Gastrocnemius medialis (tissue), 4 donors: Measurements from ENCODE around the gene PRDM2.

Experiments used
- POLR2A ChIP-seq, 2 donors: fragments of 450-650 bp; IDR thresholded peaks; one replicate each; pipeline ENCODE4 v1.6.1; 2017; ENCODE audit warnings: antibody characterized with exemption in 2 of 2, mild to moderate bottlenecking in 2 of 2, moderate library complexity in 2 of 2
- TF ChIP-seq, protein P1 (sequence below), 5 experiments: fragments of 450-650 bp in 3 of 5; fragments of 200-600 bp in 2 of 5; sonication (generic) in 2 of 5; IDR thresholded peaks in 4 of 5; conservative IDR thresholded peaks in 1 of 5; 1 replicate in 4 of 5; 2 replicates in 1 of 5; pipeline ENCODE4 v1.5.1; 2016 to 2019; ENCODE audit warnings: antibody characterized with exemption in 5 of 5, mild to moderate bottlenecking in 3 of 5, moderate library complexity in 3 of 5

DNA sequence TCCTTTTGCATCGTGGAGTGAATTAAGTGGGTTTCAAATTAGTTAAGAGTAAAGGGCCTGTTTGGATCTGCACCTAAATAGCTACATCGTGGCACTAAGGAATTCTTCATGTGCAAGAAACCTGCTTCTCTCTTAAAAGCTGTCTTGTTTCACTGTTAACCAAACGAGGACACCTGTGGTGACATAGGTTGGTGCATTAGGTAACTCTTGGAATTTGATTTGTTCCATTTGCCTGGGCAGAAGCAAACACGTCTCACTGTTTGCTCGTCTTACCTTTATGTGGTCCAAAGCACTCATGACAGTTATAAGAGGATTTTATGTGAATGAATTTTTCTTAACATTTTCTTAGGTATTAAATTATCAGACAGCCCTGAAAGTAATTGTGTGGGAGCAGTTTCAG lies 60.9 kb downstream of the PRDM2 start:
- TF ChIP-seq, protein P1, sequence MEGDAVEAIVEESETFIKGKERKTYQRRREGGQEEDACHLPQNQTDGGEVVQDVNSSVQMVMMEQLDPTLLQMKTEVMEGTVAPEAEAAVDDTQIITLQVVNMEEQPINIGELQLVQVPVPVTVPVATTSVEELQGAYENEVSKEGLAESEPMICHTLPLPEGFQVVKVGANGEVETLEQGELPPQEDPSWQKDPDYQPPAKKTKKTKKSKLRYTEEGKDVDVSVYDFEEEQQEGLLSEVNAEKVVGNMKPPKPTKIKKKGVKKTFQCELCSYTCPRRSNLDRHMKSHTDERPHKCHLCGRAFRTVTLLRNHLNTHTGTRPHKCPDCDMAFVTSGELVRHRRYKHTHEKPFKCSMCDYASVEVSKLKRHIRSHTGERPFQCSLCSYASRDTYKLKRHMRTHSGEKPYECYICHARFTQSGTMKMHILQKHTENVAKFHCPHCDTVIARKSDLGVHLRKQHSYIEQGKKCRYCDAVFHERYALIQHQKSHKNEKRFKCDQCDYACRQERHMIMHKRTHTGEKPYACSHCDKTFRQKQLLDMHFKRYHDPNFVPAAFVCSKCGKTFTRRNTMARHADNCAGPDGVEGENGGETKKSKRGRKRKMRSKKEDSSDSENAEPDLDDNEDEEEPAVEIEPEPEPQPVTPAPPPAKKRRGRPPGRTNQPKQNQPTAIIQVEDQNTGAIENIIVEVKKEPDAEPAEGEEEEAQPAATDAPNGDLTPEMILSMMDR (IDR thresholded peaks at IDR 0.05 in 4 of 5, conservative IDR thresholded peaks at IDR 0.05 in 1 of 5), result no peak
- TF ChIP-seq POLR2A (IDR thresholded peaks at IDR 0.05), result no peak
